IPS-20b (cell line): Measurements from ENCODE around the gene PKN1.

ENCODE experiments used
- H3K27ac ChIP-seq: one replicate; pipeline ENCODE4 v1.5.1; 2013; ENCODE audit warnings: low read length
- H3K27me3 ChIP-seq: 2 replicates; pipeline ENCODE4 v1.6.1; 2013; ENCODE audit warnings: mild to moderate bottlenecking, low read length, inconsistent platforms; ENCODE audit not compliant: insufficient read depth
- H3K36me3 ChIP-seq: 2 replicates; pipeline ENCODE4 v1.6.1; 2013; ENCODE audit warnings: low read depth, mild to moderate bottlenecking, inconsistent platforms, low read length, moderate library complexity; ENCODE audit not compliant: insufficient read depth
- H3K4me1 ChIP-seq: 2 replicates; pipeline ENCODE4 v1.6.1; 2013; ENCODE audit warnings: mild to moderate bottlenecking, control low read depth, inconsistent platforms, low read length, moderate library complexity; ENCODE audit not compliant: insufficient read depth
- H3K4me3 ChIP-seq: 2 replicates; pipeline ENCODE4 v1.5.1; 2013; ENCODE audit warnings: mild to moderate bottlenecking, low read length, inconsistent platforms
- H3K9ac ChIP-seq: 2 replicates; pipeline ENCODE4 v1.6.1; 2013; ENCODE audit warnings: low read depth, mild to moderate bottlenecking, inconsistent platforms, low read length, moderate library complexity
- H3K9me3 ChIP-seq: 2 replicates; pipeline ENCODE4 v1.6.1; 2013; ENCODE audit warnings: mild to moderate bottlenecking, low read depth, low read length, inconsistent platforms; ENCODE audit not compliant: insufficient read depth

PKN1 gene

GRCh38 chr19:14482172-14482941, 49.3 kb downstream of the PKN1 start:
- Histone ChIP-seq H3K27me3 (no peaks in the 10 kb centered on the region), H3K36me3 (peaks cover 25% of the 10 kb centered on the region), H3K4me3 (no peak overlapping the region), H3K9me3 (no peaks in the 10 kb centered on the region), H3K4me1 (peaks cover 3% of the 10 kb centered on the region; the same call in 1 of the 2 replicates), H3K9ac (no peak overlapping the region), H3K27ac (no peak overlapping the region)

GRCh38 chr19:14487370-14488125, 54.4 kb downstream of the PKN1 start:
- H3K4me1 ChIP-seq: no peaks in the 10 kb centered on the region

GRCh38 chr19:14492756-14493337, 59.7 kb downstream of the PKN1 start:
- Histone ChIP-seq H3K9ac (no peak overlapping the region), H3K9me3 (no peaks in the 10 kb centered on the region), H3K4me3 (no peak overlapping the region), H3K4me1 (no peaks in the 10 kb centered on the region; the same call in 1 of the 2 replicates), H3K27ac (no peak overlapping the region), H3K36me3 (peaks cover 26% of the 10 kb centered on the region), H3K27me3 (no peaks in the 10 kb centered on the region; the same call in 1 of the 2 replicates)

More at GRCh38 chr19:14487370-14488125, 54.4 kb downstream of the PKN1 start:
- H3K9me3 ChIP-seq: no peaks in the 10 kb centered on the region
- no peak overlapping the region for H3K9ac ChIP-seq
- no peak overlapping the region for H3K27ac ChIP-seq
- no peaks in the 10 kb centered on the region for H3K27me3 ChIP-seq
- peaks cover 21% of the 10 kb centered on the region for H3K36me3 ChIP-seq
- no peak overlapping the region for H3K4me3 ChIP-seq

GRCh38 chr19:14494411-14494810, 61.3 kb downstream of the PKN1 start:
- H3K4me3 ChIP-seq: no peak overlapping the region

GRCh38 chr19:14494910-14495671, 62.0 kb downstream of the PKN1 start:
- Histone ChIP-seq H3K9me3 (no peaks in the 10 kb centered on the region), H3K36me3 (peaks cover 14% of the 10 kb centered on the region; the same call in 1 of the 2 replicates), H3K4me1 (no peaks in the 10 kb centered on the region; the same call in 1 of the 2 replicates), H3K27me3 (no peaks in the 10 kb centered on the region; the same call in 1 of the 2 replicates), H3K27ac (no peak overlapping the region), H3K4me3 (peak overlapping the region; percentile 86), H3K9ac (peak overlapping the region; percentile 78; the same call in 1 of the 2 replicates)

More at GRCh38 chr19:14494411-14494810, 61.3 kb downstream of the PKN1 start:
- Histone ChIP-seq H3K4me1 (no peaks in the 10 kb centered on the region; the same call in 1 of the 2 replicates), H3K9ac (no peak overlapping the region), H3K9me3 (no peaks in the 10 kb centered on the region), H3K36me3 (peaks cover 20% of the 10 kb centered on the region), H3K27ac (no peak overlapping the region), H3K27me3 (no peaks in the 10 kb centered on the region; the same call in 1 of the 2 replicates)

- H3K27ac ChIP-seq: no peak overlapping the region
- no peaks in the 10 kb centered on the region; the same call in 1 of the 2 replicates for H3K4me1 ChIP-seq
- peak overlapping the region; percentile 78; the same call in 1 of the 2 replicates for H3K9ac ChIP-seq
- H3K4me3 ChIP-seq: peak overlapping the region; percentile 86
- H3K27me3 ChIP-seq: no peaks in the 10 kb centered on the region; the same call in 1 of the 2 replicates
- no peaks in the 10 kb centered on the region for H3K9me3 ChIP-seq
- peaks cover 14% of the 10 kb centered on the region; the same call in 1 of the 2 replicates for H3K36me3 ChIP-seq
These were observed 62.5 kb downstream of the PKN1 start for GRCh38 chr19:14495672-14496028.

- no peaks in the 10 kb centered on the region; the same call in 1 of the 2 replicates for H3K27me3 ChIP-seq
- H3K9ac ChIP-seq: peak within 1 kb of the TSS; percentile 78; the same call in 1 of the 2 replicates
- H3K4me1 ChIP-seq: no peaks in the 10 kb centered on the region; the same call in 1 of the 2 replicates
- H3K27ac ChIP-seq: no peak within 1 kb of the TSS
- peak within 1 kb of the TSS; percentile 86 for H3K4me3 ChIP-seq
- H3K9me3 ChIP-seq: no peaks in the 10 kb centered on the region
- H3K36me3 ChIP-seq: peaks cover 10% of the 10 kb centered on the region; the same call in 1 of the 2 replicates
These were observed 63.1 kb downstream of the PKN1 start, which contains the start of gene GIPC1 for GRCh38 chr19:14496029-14496833. TSS of gene GIPC1 (minus strand) at chr19:14496127. CDS start at chr19:14482976, 13,151 bp downstream.

- Histone ChIP-seq H3K4me1 (no peaks in the 10 kb centered on the region; the same call in 1 of the 2 replicates), H3K27ac (no peak overlapping the region), H3K9ac (no peak overlapping the region), H3K9me3 (no peaks in the 10 kb centered on the region), H3K4me3 (peak overlapping the region; percentile 38; the same call in 1 of the 2 replicates), H3K27me3 (no peaks in the 10 kb centered on the region; the same call in 1 of the 2 replicates), H3K36me3 (0 out of 2 replicates have a peak, but pooled peaks cover 6% of the 10 kb centered on the region)
These were observed 63.7 kb downstream of the PKN1 start for GRCh38 chr19:14496834-14497227.

- no peak overlapping the region for H3K27ac ChIP-seq
- no peak overlapping the region for H3K9ac ChIP-seq
These were observed 64.3 kb downstream of the PKN1 start for GRCh38 chr19:14497228-14497921.

More at GRCh38 chr19:14497228-14497921, 64.3 kb downstream of the PKN1 start:
- no peak overlapping the region for H3K4me3 ChIP-seq
- no peaks in the 10 kb centered on the region for H3K9me3 ChIP-seq
- no peaks in the 10 kb centered on the region; the same call in 1 of the 2 replicates for H3K27me3 ChIP-seq
- H3K4me1 ChIP-seq: no peaks in the 10 kb centered on the region; the same call in 1 of the 2 replicates
- 0 out of 2 replicates have a peak, but pooled peaks cover 6% of the 10 kb centered on the region for H3K36me3 ChIP-seq
